ENCODE results near the gene NT5DC3. TPM values are rescaled to one million over a fixed set of nuclear protein-coding genes. Genes with fewer than 3 reads are reported as not detected.
"Not testable (repeated sequence)": the region's sequence is repeated elsewhere in the genome, so short reads cannot be mapped to it uniquely, and the experiment has no call there.

The NT5DC3 gene
- total RNA-seq, 4 donors from 2014 or later: 64.5 to 185 (median 131) TPM

GRCh38 chr12:103812789-103813188, 28.2 kb downstream of the NT5DC3 start:
- Histone ChIP-seq H3K36me3 (peaks cover 0 to 73% of the 10 kb centered on the region in 2 donors), H3K9me3 (no peaks in the 10 kb centered on the region), H3K4me1 (peaks cover 5 to 83% (median 12%) of the 10 kb centered on the region in 3 donors), H3K4me3 (no peak overlapping the region), H3K27me3 (no peaks in the 10 kb centered on the region), H3K27ac (no peak overlapping the region)
- no peak for ATAC-seq
- WGBS, 2 donors (ENCODE audit: low coverage in 1 of 2): 83 to 88% methylated on average over 1 of the region's 1 CpG
- TF ChIP-seq CTCF (IDR thresholded peaks at IDR 0.05) (no peak), POLR2A (IDR thresholded peaks at IDR 0.05) (no peak), POLR2AphosphoS5 (IDR thresholded peaks at IDR 0.05) (no peak), EP300 (IDR thresholded peaks at IDR 0.05) (no peak)

- Histone ChIP-seq H3K4me3 (no peak overlapping the region), H3K4me1 (peaks cover 12 to 83% (median 19%) of the 10 kb centered on the region in 3 donors), H3K27ac (no peak overlapping the region), H3K9me3 (no peaks in the 10 kb centered on the region), H3K27me3 (no peaks in the 10 kb centered on the region), H3K36me3 (peaks cover 0 to 83% of the 10 kb centered on the region in 2 donors)
- 84 to 85% methylated on average over 5 to 6 of the region's 6 CpGs for WGBS, 2 donors (ENCODE audit: low coverage in 1 of 2)
- ATAC-seq: no peak
- TF ChIP-seq EP300 (IDR thresholded peaks at IDR 0.05) (no peak), POLR2A (IDR thresholded peaks at IDR 0.05) (no peak), POLR2AphosphoS5 (IDR thresholded peaks at IDR 0.05) (no peak), CTCF (IDR thresholded peaks at IDR 0.05) (no peak)
Observed at GRCh38 chr12:103811791-103812190, 29.2 kb downstream of the NT5DC3 start.

GRCh38 chr12:103810111-103810510, 30.9 kb downstream of the NT5DC3 start:
- no peak for ATAC-seq
- TF ChIP-seq CTCF (IDR thresholded peaks at IDR 0.05) (no peak), POLR2A (IDR thresholded peaks at IDR 0.05) (no peak), EP300 (IDR thresholded peaks at IDR 0.05) (no peak), POLR2AphosphoS5 (IDR thresholded peaks at IDR 0.05) (no peak)
- Histone ChIP-seq H3K4me3 (no peak overlapping the region), H3K4me1 (peaks cover 21 to 85% (median 27%) of the 10 kb centered on the region in 3 donors), H3K27me3 (no peaks in the 10 kb centered on the region), H3K9me3 (no peaks in the 10 kb centered on the region), H3K27ac (no peak overlapping the region), H3K36me3 (peaks cover 0 to 99% of the 10 kb centered on the region in 2 donors)
- WGBS, 2 donors (ENCODE audit: low coverage in 1 of 2): 61 to 77% methylated on average over 2 to 4 of the region's 5 CpGs

GRCh38 chr12:103809639-103810038, 31.4 kb downstream of the NT5DC3 start:
- H3K27ac ChIP-seq, H3K27me3 ChIP-seq, H3K4me3 ChIP-seq, H3K9me3 ChIP-seq, ATAC-seq: not testable (repeated sequence)
- H3K4me1 ChIP-seq: peaks cover 26 to 85% (median 27%) of the 10 kb centered on the region in 3 donors
- 73 to 84% methylated on average over 3 to 6 of the region's 7 CpGs for WGBS, 2 donors (ENCODE audit: low coverage in 1 of 2)
- H3K36me3 ChIP-seq: peaks cover 0 to 96% of the 10 kb centered on the region in 2 donors

- Histone ChIP-seq H3K4me3 (no peak overlapping the region), H3K9me3 (no peaks in the 10 kb centered on the region), H3K27ac (no peak overlapping the region), H3K36me3 (peaks cover 0 to 96% of the 10 kb centered on the region in 2 donors), H3K4me1 (peaks cover 22 to 85% (median 28%) of the 10 kb centered on the region in 3 donors), H3K27me3 (no peaks in the 10 kb centered on the region)
- WGBS, 2 donors (ENCODE audit: low coverage in 1 of 2): 70% methylated on average over 4 of the region's 4 CpGs; no CpG with 5 or more reads in 1 of the 2 donors
- TF ChIP-seq POLR2A (IDR thresholded peaks at IDR 0.05) (no peak), CTCF (IDR thresholded peaks at IDR 0.05) (no peak), POLR2AphosphoS5 (IDR thresholded peaks at IDR 0.05) (no peak), EP300 (IDR thresholded peaks at IDR 0.05) (no peak)
- no peak for ATAC-seq
Observed at GRCh38 chr12:103809154-103809553, 31.9 kb downstream of the NT5DC3 start.
